Erythroblast (primary cell): ENCODE data around the gene SIDT2.

Experiments used
- GATA1 ChIP-seq: IDR thresholded peaks from 2 replicates; pipeline ENCODE4 v1.6.1; 2011; ENCODE audit warnings: low read depth, mild to moderate bottlenecking, control low read depth, low read length, moderate library complexity
- POLR2A ChIP-seq: IDR thresholded peaks from 2 replicates; pipeline ENCODE4 v1.6.1; 2011; ENCODE audit warnings: mild to moderate bottlenecking, low read length

DNA sequence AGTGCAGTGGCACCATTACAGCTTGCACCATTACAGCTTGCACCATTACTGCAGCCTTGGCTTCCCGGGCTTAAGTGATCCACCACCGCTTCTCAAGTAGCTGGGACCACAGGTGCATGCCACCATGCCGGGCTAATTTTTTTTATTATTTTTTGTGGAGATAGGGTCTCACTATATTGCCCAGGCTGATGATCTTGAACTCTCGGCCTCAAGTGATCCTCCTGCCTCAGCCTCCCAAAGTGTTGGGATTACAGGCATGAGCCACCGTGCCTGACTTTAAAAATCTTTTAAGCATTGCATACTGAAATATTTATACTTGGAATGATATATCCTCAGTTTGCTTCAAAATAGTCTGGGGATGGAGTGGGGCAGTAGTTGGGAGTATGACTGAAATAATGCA is 24.1 kb upstream of the SIDT2 start:
- TF ChIP-seq POLR2A (no peak), GATA1 (no peak)
